OCI-LY1 (cell line): ENCODE data around the gene RASGEF1B.

Experiments used
- H2AFZ ChIP-seq: fragments of 200-600 bp; sonication (generic), shearing (Covaris generic); 2 replicates; pipeline ENCODE4 v1.6.0; 2014; ENCODE audit warnings: antibody characterized with exemption, mild to moderate bottlenecking, low read length
- H3F3A ChIP-seq: fragments of 200-600 bp; sonication (generic), shearing (Covaris generic); 2 replicates; pipeline ENCODE4 v1.6.0; 2014; ENCODE audit warnings: mild to moderate bottlenecking, antibody characterized with exemption, low read length, moderate library complexity; ENCODE audit not compliant: insufficient read depth
- H3K27ac ChIP-seq: fragments of 200-600 bp; sonication (generic); 2 replicates; pipeline ENCODE4 v1.5.1; 2014; ENCODE audit warnings: low read length, mixed run types, mild to moderate bottlenecking, low read depth; ENCODE audit not compliant: poor library complexity, severe bottlenecking
- H3K27me3 ChIP-seq: fragments of 200-600 bp; sonication (generic); 2 replicates; pipeline ENCODE4 v1.6.0; 2014; ENCODE audit warnings: antibody characterized with exemption, mild to moderate bottlenecking, low read length, moderate library complexity; ENCODE audit not compliant: insufficient read depth
- H3K36me3 ChIP-seq: fragments of 200-600 bp; sonication (generic); 2 replicates; pipeline ENCODE4 v1.6.1; 2014; ENCODE audit warnings: mild to moderate bottlenecking, antibody characterized with exemption, low read length, moderate library complexity, mixed read lengths; ENCODE audit not compliant: insufficient read depth
- H3K4me1 ChIP-seq: fragments of 200-600 bp; sonication (generic); 2 replicates; pipeline ENCODE4 v1.5.1; 2014; ENCODE audit warnings: mild to moderate bottlenecking, low read length, moderate library complexity; ENCODE audit not compliant: insufficient read depth, severe bottlenecking
- H3K4me2 ChIP-seq: fragments of 200-600 bp; sonication (generic), shearing (Covaris generic); 2 replicates; pipeline ENCODE4 v1.6.1; 2014; ENCODE audit warnings: low read length
- H3K4me3 ChIP-seq: fragments of 200-600 bp; sonication (generic); 2 replicates; pipeline ENCODE4 v1.5.1; 2014; ENCODE audit warnings: low read length, low read depth, mild to moderate bottlenecking, mixed read lengths; ENCODE audit not compliant: poor library complexity, severe bottlenecking
- H3K79me2 ChIP-seq: fragments of 200-600 bp; shearing (Covaris generic); 2 replicates; pipeline ENCODE4 v1.6.1; 2016; ENCODE audit warnings: mixed run types, low read length, mixed read lengths; ENCODE audit not compliant: insufficient read depth
- H3K9ac ChIP-seq: fragments of 200-600 bp; sonication (generic), shearing (Covaris generic); 2 replicates; pipeline ENCODE4 v1.6.1; 2014; ENCODE audit warnings: mild to moderate bottlenecking, low read length, mixed read lengths
- H3K9me2 ChIP-seq: fragments of 200-600 bp; sonication (generic), shearing (Covaris generic); 2 replicates; pipeline ENCODE4 v1.6.1; 2014; ENCODE audit warnings: low read depth, mild to moderate bottlenecking, low read length, mixed read lengths
- H3K9me3 ChIP-seq: fragments of 200-600 bp; shearing (Covaris generic); 2 replicates; pipeline ENCODE4 v1.6.1; 2014; ENCODE audit warnings: low read length, mixed read lengths
- H4K20me1 ChIP-seq: fragments of 200-600 bp; sonication (generic), shearing (Covaris generic); 2 replicates; pipeline ENCODE4 v1.6.0; 2016; ENCODE audit warnings: mild to moderate bottlenecking, low read length; ENCODE audit not compliant: insufficient read depth
- EZH2 ChIP-seq: fragments of 200-600 bp; sonication (generic), shearing (Covaris generic); IDR thresholded peaks from 2 replicates; pipeline ENCODE4 v1.8.0; 2017; ENCODE audit warnings: borderline replicate concordance, mixed run types, mild to moderate bottlenecking, antibody characterized with exemption, low read length, moderate library complexity, mixed read lengths
- TF ChIP-seq, protein P1 (sequence below): fragments of 200-600 bp; sonication (generic), shearing (Covaris generic); IDR thresholded peaks from 2 replicates; pipeline ENCODE4 v1.5.1; 2017; ENCODE audit warnings: mild to moderate bottlenecking, antibody characterized with exemption, low read length, moderate library complexity, mixed read lengths

RASGEF1B gene

DNA sequence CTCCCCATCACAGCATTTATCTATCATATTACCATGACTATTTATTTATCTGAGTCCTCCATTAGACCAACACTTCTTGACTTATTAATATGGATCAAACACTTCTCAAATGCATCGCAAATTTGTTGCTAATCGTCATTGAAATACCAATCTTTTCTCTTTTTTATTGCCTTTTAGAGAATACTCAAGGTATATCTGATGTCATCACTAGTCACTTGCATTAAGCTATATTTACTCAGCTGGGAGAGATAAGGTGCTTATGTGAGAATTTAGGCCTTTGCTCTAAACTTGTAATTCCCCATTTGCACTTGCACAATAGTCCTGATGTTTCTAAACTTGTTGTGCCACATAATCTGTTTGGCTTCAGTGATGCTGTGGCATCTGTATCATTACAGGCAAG, 95.0 kb downstream of the RASGEF1B start:
- Histone ChIP-seq H3K9me3 (no peaks in the 10 kb centered on the region), H3K4me2 (no peak overlapping the region), H4K20me1 (no peaks in the 10 kb centered on the region), H3F3A (no peaks in the 10 kb centered on the region), H3K9me2 (no peaks in the 10 kb centered on the region), H2AFZ (no peak overlapping the region), H3K4me3 (no peak overlapping the region), H3K27ac (no peak overlapping the region), H3K27me3 (no peaks in the 10 kb centered on the region), H3K4me1 (no peaks in the 10 kb centered on the region), H3K36me3 (no peaks in the 10 kb centered on the region), H3K79me2 (no peaks in the 10 kb centered on the region), H3K9ac (no peak overlapping the region)
- no peak for TF ChIP-seq EZH2
- TF ChIP-seq, protein P1, sequence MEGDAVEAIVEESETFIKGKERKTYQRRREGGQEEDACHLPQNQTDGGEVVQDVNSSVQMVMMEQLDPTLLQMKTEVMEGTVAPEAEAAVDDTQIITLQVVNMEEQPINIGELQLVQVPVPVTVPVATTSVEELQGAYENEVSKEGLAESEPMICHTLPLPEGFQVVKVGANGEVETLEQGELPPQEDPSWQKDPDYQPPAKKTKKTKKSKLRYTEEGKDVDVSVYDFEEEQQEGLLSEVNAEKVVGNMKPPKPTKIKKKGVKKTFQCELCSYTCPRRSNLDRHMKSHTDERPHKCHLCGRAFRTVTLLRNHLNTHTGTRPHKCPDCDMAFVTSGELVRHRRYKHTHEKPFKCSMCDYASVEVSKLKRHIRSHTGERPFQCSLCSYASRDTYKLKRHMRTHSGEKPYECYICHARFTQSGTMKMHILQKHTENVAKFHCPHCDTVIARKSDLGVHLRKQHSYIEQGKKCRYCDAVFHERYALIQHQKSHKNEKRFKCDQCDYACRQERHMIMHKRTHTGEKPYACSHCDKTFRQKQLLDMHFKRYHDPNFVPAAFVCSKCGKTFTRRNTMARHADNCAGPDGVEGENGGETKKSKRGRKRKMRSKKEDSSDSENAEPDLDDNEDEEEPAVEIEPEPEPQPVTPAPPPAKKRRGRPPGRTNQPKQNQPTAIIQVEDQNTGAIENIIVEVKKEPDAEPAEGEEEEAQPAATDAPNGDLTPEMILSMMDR: no peak
